Osteocyte (in vitro differentiated cells): Measurements from ENCODE around the gene ICA1. TPM values are rescaled to one million over a fixed set of nuclear protein-coding genes. Genes with fewer than 3 reads are reported as not detected.

Experiments used
- DNase-seq: peaks from one replicate; pipeline ENCODE4 v3.0.0; 2021; ENCODE audit warnings: mixed read lengths; ENCODE audit not compliant: unreplicated experiment; ENCODE audit errors: extremely low spot score
- H3K27ac Mint-ChIP-seq: one replicate; pipeline ENCODE4 v1.8.0; 2021; ENCODE audit warnings: mild to moderate bottlenecking, mixed read lengths; ENCODE audit not compliant: unreplicated experiment
- H3K27me3 Mint-ChIP-seq: one replicate; pipeline ENCODE4 v1.8.0; 2021; ENCODE audit warnings: mixed read lengths; ENCODE audit not compliant: unreplicated experiment
- H3K36me3 Mint-ChIP-seq: one replicate; pipeline ENCODE4 v1.8.0; 2021; ENCODE audit warnings: mixed read lengths; ENCODE audit not compliant: unreplicated experiment
- H3K4me1 Mint-ChIP-seq: one replicate; pipeline ENCODE4 v1.8.0; 2021; ENCODE audit warnings: mixed read lengths; ENCODE audit not compliant: unreplicated experiment
- H3K4me3 Mint-ChIP-seq: one replicate; pipeline ENCODE4 v1.8.0; 2021; ENCODE audit warnings: mild to moderate bottlenecking, moderate library complexity, mixed read lengths; ENCODE audit not compliant: unreplicated experiment
- H3K9me3 Mint-ChIP-seq: one replicate; pipeline ENCODE4 v1.8.0; 2021; ENCODE audit warnings: mixed read lengths; ENCODE audit not compliant: unreplicated experiment
- CTCF ChIP-seq: fragments of 200-600 bp; sonication (generic); IDR thresholded peaks from 2 replicates; pipeline ENCODE4 v1.5.0; 2021; ENCODE audit warnings: antibody characterized with exemption, mild to moderate bottlenecking, moderate library complexity
- total RNA-seq: library from RNA; stranded (reverse); gene quantifications from 2 replicates; pipeline ENCODE4 v1.2.1, GENCODE V29; 2021

The ICA1 gene
- total RNA-seq, 1 donor from 2014 or later, result 2.2 TPM

- peaks cover 4% of the 10 kb centered on the region for H3K27me3 Mint-ChIP-seq
- no peak overlapping the region for H3K4me3 Mint-ChIP-seq
- peaks cover 6% of the 10 kb centered on the region for H3K4me1 Mint-ChIP-seq
- TF ChIP-seq CTCF, result no peak
- H3K9me3 Mint-ChIP-seq, result no peaks in the 10 kb centered on the region
- DNase-seq, result no peak
- H3K27ac Mint-ChIP-seq, result no peak overlapping the region
- no peaks in the 10 kb centered on the region for H3K36me3 Mint-ChIP-seq
Observed at GRCh38 chr7:8147760-8148463, 114.1 kb downstream of the ICA1 start.

- Mint-ChIP-seq H3K27me3 (peaks cover 4% of the 10 kb centered on the region), H3K9me3 (no peaks in the 10 kb centered on the region), H3K4me3 (no peak overlapping the region), H3K27ac (no peak overlapping the region), H3K4me1 (peaks cover 6% of the 10 kb centered on the region), H3K36me3 (no peaks in the 10 kb centered on the region)
- no peak for DNase-seq
- no peak for TF ChIP-seq CTCF
Observed at GRCh38 chr7:8146788-8147413, 115.1 kb downstream of the ICA1 start.

- H3K9me3 Mint-ChIP-seq, result no peaks in the 10 kb centered on the region
- H3K27me3 Mint-ChIP-seq, result peaks cover 4% of the 10 kb centered on the region
- no peak overlapping the region for H3K27ac Mint-ChIP-seq
- peaks cover 6% of the 10 kb centered on the region for H3K4me1 Mint-ChIP-seq
- no peak overlapping the region for H3K4me3 Mint-ChIP-seq
- no peak for TF ChIP-seq CTCF
- no peak for DNase-seq
- H3K36me3 Mint-ChIP-seq, result no peaks in the 10 kb centered on the region
Observed at GRCh38 chr7:8146106-8146787, 115.7 kb downstream of the ICA1 start.

- no peak overlapping the region for H3K27ac Mint-ChIP-seq
- H3K9me3 Mint-ChIP-seq, result no peaks in the 10 kb centered on the region
- H3K4me3 Mint-ChIP-seq, result no peak overlapping the region
Observed at GRCh38 chr7:8144856-8145255, 117.1 kb downstream of the ICA1 start.

More at GRCh38 chr7:8144856-8145255, 117.1 kb downstream of the ICA1 start:
- peaks cover 6% of the 10 kb centered on the region for H3K27me3 Mint-ChIP-seq
- no peaks in the 10 kb centered on the region for H3K36me3 Mint-ChIP-seq
- no peak for DNase-seq
- no peak for TF ChIP-seq CTCF
- H3K4me1 Mint-ChIP-seq, result peaks cover 6% of the 10 kb centered on the region
